Esophagus muscularis mucosa (tissue), 2 donors: Measurements from ENCODE around the gene EMP1.

Experiments used
- EP300 ChIP-seq: sonication (generic); formaldehyde crosslinking; IDR thresholded peaks from one replicate; pipeline ENCODE4 v1.6.1; 2017; ENCODE audit warnings: antibody characterized with exemption
- POLR2A ChIP-seq: fragments of 450-650 bp; IDR thresholded peaks from one replicate; pipeline ENCODE4 v1.6.1; 2017; ENCODE audit warnings: antibody characterized with exemption, moderate library complexity, mild to moderate bottlenecking, low read depth

DNA sequence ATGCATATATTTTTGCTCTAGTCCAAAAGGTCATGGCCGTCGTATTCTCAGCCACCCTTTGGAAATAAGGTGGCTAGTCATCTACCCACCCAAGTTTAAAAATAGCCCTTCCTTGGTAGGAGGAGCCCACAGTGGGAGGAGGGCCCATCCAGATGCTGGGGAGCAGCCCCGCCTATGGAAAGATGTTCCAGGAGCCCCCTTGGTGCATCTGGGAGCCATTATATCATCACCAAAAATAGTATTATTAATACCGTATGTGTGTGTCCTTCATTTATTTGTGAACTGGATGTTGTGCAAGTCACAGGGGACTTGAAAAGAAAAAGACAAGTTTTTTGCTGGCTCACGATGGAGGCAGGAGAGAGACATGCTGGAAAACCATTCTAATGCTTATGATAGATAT is 34.0 kb downstream of the EMP1 start:
- TF ChIP-seq EP300 (no peak), POLR2A (no peak)
